HPDE6-E6E7 (cell line): ENCODE measurements around the gene SFRP5.

Experiments
- DNase-seq: peaks from one replicate; pipeline ENCODE4 v3.0.0; 2011; ENCODE audit warnings: missing footprints; ENCODE audit errors: extremely low spot score

The SFRP5 gene, protein sequence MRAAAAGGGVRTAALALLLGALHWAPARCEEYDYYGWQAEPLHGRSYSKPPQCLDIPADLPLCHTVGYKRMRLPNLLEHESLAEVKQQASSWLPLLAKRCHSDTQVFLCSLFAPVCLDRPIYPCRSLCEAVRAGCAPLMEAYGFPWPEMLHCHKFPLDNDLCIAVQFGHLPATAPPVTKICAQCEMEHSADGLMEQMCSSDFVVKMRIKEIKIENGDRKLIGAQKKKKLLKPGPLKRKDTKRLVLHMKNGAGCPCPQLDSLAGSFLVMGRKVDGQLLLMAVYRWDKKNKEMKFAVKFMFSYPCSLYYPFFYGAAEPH

DNA sequence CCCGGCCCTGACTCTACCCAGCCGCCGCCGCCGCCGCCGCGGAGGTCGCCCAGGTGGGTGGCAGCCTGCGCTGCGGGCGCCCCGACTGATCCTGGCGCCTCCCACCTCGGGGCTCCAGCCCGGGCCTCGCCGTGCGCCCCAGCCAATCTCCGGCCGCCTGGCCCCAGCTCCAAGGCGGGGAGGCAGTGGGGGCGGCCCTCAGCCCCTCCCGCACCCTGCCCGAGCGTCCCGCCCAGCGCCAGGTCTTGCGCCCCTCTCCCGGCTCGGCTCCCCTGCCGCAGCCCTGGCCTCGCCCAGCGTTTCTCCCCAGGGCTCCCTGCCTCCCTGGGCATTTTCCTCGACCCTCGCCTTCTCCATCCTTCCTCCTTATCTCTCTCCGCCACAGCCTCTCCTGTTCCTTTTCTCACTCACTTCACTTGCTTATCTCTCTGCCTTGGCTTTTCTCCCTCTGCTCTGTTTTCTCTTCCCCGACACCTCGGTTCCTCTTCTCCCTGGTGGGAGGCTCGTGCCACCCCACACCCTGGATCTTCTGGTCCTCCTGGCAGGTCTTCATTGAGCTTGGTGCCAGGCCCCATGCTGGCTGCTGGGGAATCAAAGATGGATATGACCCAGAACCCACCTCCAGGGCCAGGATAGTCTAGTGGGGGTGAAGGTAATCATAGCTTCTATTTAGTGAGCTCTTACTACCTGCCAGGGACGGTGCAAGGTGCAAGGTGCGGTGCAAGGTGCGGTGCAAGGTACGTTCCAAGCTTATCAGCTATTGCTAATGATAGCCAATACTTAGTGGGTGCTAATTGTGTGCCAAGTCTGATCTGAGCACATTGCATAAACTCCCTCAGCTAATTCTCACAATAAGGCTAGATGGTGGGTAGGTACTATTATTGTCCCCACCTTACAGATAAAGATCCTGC lies at the start of gene SFRP5:
TSS of gene SFRP5 (minus strand) at position 87 of the 911 bp plus-strand sequence. CDS start 166 bp downstream, outside the sequence.
- DNase-seq = no peak

DNA sequence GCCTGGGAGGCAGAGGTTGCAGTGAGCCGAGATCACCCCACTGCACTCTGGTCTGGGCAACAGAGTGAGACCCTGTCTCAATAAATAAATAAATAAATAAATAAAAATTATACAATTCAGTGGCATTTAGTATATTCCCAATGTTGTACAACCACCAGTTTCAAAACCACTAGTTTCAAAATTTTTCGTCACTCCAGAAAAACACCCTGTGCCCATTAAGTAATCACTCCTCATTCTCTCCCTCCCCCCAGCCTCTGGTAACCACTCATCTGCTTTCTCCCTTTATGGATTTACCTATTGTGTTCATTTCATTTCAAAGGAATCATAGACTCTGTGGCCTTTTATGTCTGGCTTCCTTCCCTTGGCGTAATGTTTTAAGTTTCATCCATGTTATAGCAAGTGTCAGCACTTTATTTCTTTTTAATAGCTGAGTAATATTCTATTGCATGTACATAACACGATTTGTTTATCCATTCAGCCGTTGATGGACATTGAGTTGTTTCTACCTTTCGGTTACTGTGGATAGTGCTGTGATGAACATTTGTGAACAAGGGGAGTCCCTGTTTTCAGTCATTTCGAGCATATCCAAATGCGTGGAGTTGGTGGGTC lies 48.4 kb upstream of the SFRP5 start:
- no peak for DNase-seq

DNA sequence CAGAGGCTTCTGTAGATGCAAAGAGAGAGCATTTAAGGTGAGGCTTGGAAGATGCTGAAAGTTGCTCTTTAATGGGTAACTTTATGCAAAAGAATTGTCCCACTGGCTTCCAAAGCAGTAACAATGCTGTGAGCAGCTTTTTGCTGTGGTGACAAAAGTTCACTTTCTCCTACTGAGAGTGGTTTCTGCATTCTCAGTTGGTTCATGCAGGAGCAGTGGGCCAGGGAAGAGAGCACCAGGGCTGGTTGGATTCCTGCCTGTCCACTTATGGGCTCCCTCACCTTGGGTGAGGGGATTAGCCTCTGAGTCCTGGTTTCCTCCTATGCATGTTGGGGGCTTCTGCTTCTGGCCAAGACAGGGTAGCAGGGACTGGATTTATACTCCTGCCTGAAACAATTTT lies 46.8 kb upstream of the SFRP5 start:
- DNase-seq = no peak

DNA sequence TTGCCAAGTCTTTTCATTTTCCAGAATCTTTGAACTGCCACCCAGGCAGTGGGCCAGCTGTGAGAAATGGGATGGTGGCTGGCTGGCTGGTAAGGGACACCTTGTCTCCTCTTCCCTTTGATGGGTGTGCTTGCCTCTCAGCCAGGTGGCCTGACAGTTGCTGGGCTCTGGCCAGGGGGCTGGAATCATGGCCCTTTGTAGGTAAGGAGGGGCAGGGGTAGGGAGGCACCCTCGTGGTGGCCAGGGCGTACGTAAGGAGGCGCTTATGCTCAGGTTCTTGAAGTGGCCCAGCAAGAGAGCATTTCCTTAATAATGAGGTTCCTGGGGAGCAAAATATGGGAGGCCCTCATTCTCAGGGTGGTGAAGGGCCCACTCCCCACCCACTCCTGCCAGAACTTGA lies 44.8 kb upstream of the SFRP5 start:
- DNase-seq = no peak

DNA sequence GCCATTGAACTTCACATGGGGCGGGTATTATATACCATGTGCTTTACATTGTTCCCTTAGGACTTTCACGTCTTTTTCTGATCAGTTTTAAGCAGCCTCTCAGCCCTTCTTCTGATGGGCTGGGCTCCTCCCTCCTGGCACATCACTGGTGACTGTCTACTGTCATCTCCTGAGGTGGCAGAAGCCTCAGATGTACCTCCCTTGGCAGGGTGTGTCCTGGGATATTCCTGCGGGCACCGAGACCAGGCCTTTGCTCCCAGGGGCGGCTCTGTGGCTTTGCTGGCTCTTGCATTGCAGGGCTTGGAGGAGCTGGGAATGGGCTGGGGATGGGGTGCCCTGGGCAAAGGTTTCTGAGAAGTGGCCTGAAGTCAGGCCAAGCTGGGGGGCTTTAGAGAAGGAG lies 43.2 kb upstream of the SFRP5 start:
- DNase-seq = no peak

DNA sequence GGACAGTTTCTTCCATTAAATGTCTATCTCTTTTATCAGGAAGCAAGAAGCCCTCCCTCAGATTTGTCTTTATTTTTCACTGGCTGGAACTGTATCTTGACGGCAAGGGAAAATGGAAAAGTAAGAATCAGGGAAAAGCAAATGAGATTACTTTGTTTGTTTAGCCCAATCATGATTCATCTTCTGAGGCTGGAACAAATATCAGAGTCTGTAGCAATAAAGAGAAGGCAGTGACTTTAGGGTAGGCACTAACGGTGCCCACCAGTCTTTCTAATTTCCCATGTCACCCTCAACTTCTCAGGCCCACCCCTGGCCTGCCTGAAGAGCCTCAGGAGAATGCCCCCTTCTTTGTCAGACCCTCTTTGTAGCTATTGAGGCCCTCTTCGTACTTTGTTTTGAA lies 41.5 kb upstream of the SFRP5 start:
- DNase-seq = no peak

DNA sequence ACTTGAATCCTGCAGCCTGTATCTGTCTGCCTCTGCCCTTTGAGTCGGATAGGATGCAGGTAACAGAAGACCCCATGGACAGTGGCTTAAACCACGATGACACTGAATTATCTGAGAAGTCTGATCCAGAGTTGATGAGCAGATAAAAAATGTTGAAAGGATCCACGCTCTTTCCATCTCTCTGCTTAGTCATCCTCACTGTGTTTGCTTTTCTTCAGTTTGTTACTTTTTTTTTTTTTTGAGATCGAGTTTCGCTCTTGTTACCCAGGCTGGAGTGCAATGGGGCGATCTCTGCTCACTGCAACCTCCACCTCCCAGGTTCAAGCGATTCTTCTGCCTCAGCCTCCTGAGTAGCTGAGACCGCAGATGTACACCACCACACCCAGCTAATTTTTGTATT lies 40.9 kb upstream of the SFRP5 start:
- no peak for DNase-seq

DNA sequence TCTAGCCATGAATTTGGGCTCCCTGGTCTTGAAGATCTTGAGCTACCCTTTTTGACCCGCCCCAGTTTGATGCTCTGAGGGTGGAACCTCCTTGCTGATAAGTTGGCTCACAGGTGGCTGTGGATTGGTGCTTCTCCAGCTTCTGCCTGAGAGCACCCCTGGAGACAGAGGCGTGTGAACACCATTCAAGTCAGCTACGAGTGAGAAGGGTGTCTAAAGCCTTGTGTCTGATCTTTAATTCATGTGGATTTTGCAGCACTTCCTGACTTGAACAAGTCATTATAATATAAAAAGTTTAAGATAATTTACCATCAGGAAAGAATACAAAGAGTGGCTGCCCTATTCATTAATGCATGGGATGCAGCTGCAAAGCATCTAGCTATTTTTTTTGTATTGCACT lies 40.2 kb upstream of the SFRP5 start:
- DNase-seq = no peak

DNA sequence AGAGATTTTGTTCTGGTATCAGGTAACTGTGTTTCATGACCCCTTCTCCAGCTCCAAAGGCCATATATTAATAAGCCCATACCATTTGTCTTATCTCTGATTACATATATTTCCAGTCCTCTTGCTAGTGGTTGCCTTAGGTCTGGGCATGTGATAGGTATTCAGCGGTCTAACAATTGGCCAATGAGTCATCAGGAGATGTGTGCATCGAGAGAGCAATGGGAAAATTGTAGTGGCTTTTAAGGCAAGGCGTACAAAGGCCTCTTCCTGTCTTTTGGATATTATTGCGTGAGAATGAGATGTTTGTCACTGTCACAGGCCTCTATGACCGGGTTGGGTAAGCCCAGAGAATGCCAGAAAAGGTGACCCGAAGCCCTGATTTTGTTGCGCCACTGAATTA lies 38.6 kb upstream of the SFRP5 start:
- peak; percentile 50 for DNase-seq

DNA sequence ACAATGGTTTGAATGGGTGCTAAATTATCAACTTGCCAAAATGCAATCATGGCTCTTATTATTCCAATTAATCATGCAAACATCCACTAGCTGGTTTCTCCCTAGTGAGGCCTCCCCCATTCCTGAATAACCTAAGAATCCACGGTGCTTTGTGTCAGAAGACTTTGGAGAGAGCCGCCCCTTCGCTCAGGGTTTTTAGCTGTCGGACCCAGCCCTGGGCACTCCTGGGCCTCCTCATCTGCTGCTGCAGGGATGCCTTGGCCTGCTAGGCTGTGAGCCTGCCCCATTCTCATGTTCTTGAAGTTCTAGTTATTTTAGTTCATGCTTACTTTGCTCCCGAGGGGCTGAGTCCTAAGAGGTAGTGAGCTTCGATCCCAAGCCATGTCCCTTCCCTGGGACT lies 34.1 kb upstream of the SFRP5 start:
- DNase-seq = no peak

DNA sequence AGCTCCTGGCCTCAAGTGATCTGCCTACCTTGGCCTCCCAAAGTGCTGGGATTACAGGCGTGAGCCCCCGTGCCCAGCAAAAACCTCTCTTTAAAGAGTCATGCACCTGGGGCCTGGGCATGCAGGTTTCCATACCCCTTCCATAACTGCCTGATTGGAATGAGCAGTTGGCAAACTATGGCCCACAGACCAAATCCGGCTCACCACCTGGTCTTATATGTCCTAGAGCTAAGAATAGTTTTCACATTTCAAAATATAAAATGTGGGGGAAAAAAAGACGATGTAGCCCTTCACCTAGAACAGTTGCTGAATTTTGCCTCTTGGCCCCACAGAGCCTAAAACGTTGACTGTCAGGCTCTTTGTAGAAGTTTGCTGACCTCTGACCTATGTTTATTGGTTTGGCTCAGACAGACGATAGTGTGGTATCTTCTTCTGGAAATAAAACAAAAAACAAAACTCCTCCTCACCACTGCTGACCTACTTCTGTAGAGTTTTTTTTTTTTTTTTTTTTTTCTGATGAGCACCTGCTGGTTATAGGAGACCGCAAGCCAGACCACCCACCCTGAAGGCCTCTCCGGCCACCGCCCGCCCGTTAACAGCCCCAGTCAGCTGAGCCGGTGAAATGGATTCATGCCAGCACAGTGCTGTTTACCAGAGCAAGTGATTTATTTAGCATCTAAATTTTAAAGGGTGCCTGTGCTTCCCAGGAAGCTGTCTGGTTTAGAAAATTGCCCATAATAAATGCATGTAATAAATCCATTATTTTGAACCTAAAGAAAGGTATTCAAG lies 33.5 kb upstream of the SFRP5 start:
- DNase-seq = no peak

DNA sequence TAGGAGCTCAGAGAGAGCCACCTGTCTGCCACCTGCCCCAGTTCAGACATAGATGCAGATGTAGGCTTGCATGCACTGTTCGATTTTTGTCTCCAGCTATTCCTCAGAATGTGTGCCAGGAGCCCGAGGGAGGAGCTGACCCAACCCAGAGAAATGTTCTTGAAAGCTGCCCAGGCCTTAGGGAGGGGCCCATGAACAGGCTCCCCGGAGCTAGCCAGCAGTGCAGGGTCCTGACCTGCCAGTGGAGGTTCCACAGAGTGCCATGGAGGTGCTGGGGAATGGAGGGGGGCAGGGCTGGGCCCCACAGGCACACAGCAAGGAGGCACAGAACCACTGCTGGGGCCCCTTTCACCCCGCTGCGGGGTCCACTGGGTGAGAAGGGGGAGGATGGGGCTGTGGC lies 29.6 kb upstream of the SFRP5 start:
- no peak for DNase-seq

DNA sequence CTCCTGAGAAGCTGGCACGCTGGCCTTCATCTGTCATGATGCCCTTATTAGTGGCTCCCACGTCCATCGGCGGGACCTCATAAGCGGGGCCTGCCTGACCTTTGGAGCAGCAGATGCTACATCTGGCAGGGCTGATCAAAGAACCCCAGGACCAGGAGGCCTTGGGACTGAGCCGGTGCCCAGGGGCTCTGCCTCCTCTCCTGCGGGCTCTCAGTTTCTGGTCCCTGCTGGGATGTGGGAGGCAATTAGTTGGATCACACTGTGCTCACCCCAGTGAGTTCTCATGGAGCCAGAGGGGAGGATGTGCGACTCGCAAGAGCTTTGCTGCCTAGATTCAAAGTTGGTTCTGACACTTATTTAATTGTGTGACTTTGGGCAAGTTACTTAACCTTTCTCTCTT lies 28.7 kb upstream of the SFRP5 start:
- DNase-seq = no peak

DNA sequence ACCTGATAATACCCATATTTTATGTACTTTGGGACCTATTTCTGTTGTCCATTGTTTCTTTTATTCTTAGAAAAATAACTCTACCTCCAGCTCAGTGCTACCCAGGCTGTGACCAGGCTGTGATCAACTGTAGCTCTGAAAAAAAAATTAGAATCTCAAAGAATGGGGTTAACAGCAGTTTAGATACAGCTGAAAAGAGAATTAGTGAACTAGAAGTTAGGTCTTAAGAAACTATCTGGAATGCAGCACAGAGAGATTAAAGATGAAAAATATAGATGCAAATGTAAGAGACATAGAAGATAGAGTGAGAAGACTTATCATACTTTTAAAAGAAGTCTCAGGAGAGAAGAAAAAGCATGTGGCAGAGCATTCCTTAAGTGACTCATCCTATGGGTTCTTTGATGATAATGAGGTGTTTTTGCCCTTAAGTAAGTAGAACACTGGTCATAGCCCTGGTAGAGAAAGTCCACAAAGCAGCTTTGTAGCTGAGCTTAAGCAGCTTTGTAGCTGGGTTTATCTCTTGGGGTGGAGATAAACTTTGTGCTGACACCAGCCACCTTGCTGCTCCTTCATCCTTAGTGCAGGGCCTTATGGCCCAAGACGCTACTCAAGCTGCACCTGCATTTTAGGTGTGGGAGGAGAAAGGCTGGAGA lies 27.3 kb upstream of the SFRP5 start:
- DNase-seq = no peak

DNA sequence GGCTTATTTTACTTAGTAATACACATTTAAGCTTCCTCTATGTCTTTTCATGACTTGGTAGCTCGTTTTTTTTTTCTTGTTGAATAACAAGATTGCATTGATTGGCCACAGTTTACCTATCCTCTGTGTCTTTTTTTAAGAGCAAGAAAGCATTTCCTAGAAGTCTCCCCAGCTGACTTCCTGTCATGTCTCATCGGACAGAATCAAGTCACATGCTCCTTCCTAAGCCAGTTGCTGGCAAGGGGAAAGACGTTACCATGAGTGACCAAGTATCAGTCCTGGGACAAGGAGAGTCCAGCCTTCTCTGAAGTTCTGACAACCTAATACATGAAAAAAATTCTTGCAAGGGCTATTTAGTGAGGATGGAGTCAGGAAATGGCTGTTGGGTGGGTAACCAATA lies 24.9 kb upstream of the SFRP5 start:
- DNase-seq = no peak

DNA sequence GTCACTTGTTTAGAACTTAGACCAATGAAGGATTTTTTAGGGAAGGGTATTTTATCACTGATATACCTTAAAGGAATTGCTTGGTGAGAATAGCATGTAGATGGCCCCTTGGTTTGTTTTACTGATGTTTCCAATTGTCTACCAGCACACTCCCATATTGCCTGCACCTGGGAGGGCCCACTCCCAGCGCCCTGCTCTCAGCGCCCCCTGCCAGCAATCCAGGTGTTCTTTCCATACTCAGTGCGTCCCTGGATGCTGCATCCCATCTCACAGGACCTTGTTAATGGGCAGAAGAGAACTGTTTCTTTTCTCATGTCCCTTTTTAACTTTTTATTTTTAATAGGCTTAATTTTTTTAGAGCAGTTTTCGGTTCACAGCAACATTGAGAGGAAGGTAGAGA lies 24.1 kb upstream of the SFRP5 start:
- no peak for DNase-seq

DNA sequence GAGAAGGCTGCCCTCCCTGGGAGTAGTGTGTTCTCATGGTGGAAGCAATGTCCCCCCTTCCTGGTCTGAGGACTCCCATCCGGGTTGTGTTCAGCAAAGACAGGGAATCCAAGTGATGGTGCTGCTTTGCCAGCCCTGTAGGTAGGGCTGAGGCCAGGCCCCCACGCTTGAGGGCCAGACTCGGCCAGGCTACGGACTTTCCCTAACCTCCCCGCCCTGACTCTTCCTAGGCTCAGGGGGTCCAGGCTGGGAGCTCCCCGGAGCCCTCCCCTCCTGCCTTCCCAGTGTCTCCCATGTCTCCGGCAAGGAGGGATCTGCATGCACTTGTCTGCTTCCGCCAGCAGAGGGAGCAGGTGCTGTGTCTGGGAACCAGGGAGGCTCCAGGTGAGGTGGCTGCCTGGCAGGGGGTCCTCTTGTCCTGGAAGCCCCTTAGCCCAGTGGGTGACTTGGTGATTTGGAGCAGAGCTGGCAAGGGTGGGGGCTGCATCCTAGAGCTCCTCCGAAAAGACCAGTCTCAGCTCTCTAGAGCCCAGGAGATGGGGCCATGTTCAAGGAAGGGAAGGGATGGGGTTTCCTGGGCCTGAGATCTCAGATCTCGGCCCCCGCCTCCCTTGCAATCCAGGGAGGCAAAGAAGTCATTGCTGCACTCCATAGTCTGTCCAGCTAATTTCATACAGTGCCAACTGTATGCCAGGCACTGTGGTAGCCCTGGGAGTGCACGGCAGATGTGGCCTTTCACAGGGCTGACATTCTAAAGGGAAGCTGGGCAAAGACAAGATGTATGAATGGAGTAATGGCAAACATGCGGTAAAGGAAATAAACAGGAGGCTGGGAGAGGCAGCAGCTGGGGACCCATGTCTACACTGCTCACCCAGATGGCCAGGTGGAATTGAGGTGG lies 20.3 kb upstream of the SFRP5 start:
- DNase-seq = peak; percentile 66

DNA sequence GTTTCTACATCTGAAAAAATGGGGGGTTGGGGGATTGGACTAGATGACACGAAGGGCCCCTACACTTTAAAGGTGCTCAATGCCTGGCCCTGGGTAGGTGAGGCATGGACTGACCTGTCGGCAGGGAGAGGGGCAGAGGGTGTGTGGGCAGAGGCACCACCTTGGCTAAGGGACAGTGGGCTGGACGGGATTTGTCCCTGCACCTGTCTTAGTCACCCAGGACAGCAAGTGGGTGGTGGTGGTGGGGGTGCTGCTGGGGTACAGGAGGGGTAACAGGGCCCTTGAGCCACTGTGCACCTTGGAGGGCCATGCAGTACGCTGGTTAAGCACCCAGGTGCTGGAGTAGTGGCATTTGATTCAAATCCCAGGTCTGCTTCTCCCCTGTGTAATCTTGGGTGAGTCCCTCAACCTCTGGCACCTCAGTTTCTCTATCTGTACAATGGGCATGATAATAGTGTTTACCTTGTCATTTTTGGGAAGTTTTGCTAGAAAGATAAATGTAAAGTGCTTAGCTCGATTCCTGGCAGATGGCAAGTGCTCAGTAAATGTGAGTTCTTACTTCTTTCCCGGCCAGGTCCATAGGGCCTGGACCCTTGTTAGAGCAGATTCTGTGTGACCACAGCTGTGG lies 18.1 kb upstream of the SFRP5 start:
- no peak for DNase-seq

DNA sequence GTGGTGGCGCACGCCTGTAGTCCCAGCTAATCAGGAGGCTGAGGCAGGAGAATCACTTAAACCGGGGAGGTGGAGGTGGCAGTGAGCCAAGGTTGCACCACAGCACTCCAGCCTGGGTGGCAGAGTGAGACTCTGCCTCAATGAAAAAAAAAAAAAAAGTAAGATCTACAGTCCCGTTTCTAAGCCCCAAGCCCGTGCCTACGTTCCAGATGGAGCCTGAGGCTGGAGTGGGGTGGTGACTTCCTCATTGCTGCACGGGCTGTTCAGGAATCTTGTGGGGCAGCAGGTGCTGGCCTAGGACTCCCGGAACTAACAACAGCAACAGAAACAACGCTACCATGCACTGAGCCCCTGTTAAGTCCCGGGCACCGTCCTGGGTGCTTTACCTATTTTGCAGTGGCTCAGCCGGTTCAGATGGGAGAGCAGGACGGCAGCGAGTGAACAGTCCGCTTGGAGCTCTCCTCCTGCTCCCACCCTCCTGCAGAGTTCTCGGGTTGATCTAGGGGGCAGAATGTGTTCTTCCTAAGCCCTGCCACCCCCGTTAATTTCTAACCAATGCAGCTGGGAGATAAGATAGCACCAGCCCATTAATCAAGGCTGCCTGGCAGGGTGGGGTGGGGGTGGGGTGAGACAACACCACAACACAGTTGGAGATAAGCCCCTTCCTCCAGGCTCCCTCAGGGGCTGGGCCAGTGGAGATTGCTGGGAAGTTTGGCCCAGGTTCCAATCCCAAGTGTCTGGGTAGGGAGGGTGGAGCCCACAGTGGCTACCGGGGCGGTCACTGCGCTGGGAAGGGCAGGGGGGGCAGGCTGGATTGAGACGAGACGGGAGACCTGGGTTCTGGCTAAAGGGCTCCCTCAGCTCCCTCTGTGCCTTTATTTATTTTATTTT lies 17.0 kb upstream of the SFRP5 start:
- no peak for DNase-seq
